ENCODE data around the gene DENND4B.

DNA sequence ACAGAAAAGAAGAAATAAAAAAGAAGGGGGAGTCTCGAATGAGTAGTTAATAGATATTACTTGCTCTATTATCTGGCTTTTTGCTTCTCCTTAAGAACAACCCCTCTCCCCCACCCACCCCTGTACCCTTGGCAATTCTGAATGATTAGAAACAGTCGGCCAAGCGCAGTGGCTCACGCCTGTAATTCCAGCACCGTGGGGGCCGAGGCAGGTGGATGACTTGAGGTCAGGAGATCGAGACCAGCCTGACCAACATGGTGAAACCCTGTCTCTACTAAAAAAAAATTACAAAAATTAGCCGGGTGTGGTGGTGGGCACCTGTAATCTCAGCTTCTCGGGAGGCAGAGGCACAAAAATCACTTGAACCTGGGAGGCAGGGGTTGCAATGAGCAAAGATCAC, 66.5 kb downstream of the DENND4B start:
- TF ChIP-seq, protein P1, sequence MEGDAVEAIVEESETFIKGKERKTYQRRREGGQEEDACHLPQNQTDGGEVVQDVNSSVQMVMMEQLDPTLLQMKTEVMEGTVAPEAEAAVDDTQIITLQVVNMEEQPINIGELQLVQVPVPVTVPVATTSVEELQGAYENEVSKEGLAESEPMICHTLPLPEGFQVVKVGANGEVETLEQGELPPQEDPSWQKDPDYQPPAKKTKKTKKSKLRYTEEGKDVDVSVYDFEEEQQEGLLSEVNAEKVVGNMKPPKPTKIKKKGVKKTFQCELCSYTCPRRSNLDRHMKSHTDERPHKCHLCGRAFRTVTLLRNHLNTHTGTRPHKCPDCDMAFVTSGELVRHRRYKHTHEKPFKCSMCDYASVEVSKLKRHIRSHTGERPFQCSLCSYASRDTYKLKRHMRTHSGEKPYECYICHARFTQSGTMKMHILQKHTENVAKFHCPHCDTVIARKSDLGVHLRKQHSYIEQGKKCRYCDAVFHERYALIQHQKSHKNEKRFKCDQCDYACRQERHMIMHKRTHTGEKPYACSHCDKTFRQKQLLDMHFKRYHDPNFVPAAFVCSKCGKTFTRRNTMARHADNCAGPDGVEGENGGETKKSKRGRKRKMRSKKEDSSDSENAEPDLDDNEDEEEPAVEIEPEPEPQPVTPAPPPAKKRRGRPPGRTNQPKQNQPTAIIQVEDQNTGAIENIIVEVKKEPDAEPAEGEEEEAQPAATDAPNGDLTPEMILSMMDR (IDR thresholded peaks at IDR 0.05; ENCODE audit: low read depth, low read length, poor library complexity, severe bottlenecking) = no peak
- TF ChIP-seq EZH2phosphoT487 (IDR thresholded peaks at IDR 0.05; ENCODE audit: borderline replicate concordance, low read length) = no peak

All from DOHH2 (cell line).